PFSK-1 (cell line): ENCODE results near the gene CDC37L1.

Source experiments
- FOXP2 ChIP-seq: optimal IDR thresholded peaks from 2 replicates; pipeline ENCODE3; 2011; ENCODE audit warnings: borderline replicate concordance, control low read depth, inconsistent platforms; ENCODE audit not compliant: insufficient read depth; ENCODE audit errors: extremely low read length, extremely low read depth
- POLR2AphosphoS5 ChIP-seq: IDR thresholded peaks from 2 replicates; pipeline ENCODE4 v1.6.1; 2012; ENCODE audit warnings: low read depth, mild to moderate bottlenecking, control low read depth, low read length, moderate library complexity
- SIN3A ChIP-seq: IDR thresholded peaks from 2 replicates; pipeline ENCODE4 v1.6.1; 2012; ENCODE audit warnings: mild to moderate bottlenecking, low read length, moderate library complexity, borderline replicate concordance; ENCODE audit not compliant: insufficient read depth
- TAF1 ChIP-seq: IDR thresholded peaks from 2 replicates; pipeline ENCODE4 v1.6.1; 2012; ENCODE audit warnings: low read length, control low read depth, borderline replicate concordance; ENCODE audit not compliant: insufficient read depth

- TF ChIP-seq TAF1, result no peak
- peak; percentile 60 for TF ChIP-seq FOXP2
- TF ChIP-seq SIN3A, result no peak
- no peak for TF ChIP-seq POLR2AphosphoS5
Observed at GRCh38 chr9:4740638-4741364, 61.4 kb downstream of the CDC37L1 start, which contains the start of gene AK3.
